NCI-H446 (cell line): ENCODE data around the gene WDR90.
A peak's percentile ranks its signal among the peaks of the same experiment; 100 is the strongest.

Source experiments
- DNase-seq, 2 experiments: peaks; one replicate each; lab custom pipeline; 2025; lab: John Stamatoyannopoulos, UW

WDR90 gene

DNA sequence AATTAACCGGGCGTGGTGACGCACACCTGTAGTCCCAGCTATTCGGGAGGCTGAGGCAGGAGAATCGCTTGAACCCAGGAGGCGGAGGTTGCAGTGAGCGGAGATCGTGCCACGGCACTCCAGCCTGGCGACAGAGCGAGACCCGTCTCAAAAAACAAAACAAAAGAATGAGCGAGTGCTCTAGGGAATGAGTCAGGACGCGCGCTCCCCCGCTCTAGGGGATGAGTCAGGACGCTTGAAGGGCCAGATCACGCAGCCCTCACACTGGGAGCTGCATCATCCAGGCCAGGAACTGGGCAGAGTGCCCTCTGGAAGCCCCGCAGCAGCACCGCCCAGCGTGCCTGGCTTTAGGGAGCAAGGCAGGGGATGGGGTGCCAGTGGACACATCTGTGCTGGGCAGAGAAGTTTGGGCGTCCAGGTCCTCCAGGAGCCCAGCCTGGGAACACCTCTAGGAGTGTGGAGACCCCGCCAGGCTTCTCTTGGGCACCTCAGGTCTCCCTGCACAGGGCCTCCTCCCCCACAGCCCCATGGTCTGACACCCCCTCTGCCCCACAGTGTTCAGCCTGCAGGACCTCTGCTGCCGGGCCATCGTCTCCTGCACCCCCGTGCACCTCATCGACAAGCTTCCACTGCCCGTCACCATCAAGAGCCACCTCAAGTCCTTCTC lies 22.2 kb upstream of the WDR90 start:
- DNase-seq = peak in 1 of 2 experiments; percentile 26

DNA sequence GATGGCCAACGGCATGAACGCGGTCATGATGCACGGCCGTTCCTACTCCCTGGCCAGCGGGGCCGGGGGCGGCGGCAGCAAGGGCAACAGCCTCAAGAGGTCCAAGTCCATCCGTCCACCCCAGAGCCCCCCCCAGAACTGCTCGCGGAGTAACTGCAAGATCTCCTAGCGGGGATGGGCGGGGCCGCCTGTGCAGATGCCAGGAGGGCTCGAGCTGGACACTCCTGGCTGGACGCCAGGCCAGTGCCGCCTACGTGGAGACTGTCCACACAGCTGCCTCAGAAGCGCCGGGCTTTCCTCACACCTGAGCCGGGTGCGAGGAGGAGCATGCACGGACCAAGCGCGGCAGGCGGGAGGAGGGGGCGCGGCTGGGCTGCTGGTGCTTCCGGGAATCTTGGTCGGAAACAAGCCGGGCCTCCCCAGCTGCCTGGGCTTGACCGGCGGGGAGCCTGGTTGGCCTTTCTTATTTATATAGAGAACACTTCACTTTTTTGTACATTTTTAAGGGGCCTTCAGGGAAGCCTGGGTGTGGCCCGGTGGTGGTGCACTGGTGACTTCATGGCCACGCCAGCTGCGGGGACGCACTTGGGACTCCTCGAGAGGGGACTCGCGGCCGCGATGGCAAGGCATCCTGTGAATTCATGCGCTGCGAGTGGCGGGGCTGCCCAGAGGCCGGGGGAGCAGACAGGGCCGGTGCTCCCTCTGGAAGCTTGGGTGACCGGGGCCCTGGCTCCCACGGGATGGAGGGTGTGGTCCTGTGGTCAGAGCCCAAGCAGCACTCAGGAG lies 21.5 kb upstream of the WDR90 start:
- no peak for DNase-seq

DNA sequence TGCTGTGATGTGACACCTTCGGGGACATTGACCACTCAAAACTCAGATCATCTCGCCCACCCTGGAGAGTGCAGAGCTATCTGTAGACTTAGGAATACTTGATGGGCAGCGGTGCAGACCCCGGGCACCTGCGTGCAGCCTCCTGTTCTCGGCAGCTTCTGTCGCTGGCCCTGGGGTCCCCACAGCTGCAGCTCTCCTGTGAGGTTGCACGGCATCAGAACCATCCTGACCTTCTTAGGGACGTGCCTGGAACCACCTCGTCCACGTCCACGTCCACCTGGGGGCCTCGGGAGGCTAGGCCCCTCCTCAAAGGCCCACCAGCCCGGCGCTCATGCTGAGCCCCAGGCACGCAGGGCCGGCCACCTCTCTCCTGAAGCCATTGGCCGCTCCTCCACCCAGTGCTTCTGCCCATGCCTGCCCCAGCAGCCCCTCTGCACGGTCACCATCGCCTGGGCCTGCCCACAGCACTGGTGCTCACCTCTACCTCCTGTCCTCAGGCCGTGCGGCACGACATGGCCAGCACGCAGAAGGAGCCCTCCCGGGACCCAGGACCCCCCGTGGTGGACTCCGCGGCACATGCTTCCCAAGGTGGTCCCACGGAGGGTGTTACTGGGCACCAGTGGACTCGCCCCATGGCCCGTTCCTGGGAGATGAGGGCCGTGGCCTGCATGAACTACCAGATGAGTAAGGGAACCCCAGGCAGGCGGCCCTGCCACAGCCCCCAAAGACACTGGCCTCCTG lies 20.7 kb upstream of the WDR90 start:
- no peak for DNase-seq

DNA sequence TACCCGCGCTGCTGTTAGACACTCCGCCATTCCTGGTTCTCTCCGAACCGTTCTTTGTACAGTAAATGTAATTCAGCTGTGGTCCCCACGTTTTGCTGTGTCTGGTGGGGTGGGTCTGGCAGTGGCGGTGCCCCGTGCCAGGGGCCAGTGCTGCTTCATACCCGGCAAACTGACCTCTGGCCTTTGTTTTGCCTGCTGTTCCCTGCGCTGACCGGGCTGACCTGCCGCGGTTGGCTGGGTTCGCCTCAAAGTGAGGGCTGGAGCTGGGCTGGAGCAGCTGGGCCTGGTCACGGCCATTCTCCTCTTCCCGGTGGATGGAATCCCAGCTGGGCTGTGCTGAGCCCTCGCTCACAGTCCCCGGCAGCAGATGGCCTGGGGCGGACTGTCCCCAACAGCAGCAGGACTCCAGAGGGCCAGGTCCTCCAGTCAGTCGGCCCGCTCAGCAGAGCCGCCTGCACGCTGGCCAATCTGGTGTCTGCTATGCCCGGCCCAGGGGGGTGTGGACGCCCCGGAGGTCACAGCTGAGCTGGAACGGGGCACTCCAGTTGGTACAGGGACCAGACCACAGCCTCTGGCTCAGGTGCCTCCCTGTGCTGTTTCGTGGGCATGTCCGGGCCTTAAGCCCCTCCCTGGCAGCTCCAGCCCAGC lies 19.9 kb upstream of the WDR90 start:
- no peak for DNase-seq

DNA sequence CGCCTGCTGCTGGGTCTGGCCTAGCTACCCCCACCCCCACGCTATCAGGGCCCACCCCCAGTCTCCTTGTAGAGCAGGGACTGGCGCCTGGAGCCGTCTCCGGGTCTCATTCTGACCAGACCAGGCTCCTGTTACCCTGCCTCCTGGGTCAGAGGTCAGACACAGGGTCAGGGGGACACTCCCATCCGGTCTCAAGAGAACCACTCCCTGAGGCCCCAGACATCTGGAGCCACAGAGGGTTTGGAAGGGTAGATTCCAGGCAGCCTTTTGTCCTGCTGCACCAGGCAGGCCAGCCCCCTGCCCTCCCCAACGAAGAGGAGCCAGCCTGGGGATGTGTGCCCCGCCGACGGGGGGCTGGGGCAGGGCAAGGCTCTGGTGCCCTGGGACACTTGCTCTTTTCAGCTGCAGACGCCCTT lies 19.3 kb upstream of the WDR90 start:
- no peak for DNase-seq

DNA sequence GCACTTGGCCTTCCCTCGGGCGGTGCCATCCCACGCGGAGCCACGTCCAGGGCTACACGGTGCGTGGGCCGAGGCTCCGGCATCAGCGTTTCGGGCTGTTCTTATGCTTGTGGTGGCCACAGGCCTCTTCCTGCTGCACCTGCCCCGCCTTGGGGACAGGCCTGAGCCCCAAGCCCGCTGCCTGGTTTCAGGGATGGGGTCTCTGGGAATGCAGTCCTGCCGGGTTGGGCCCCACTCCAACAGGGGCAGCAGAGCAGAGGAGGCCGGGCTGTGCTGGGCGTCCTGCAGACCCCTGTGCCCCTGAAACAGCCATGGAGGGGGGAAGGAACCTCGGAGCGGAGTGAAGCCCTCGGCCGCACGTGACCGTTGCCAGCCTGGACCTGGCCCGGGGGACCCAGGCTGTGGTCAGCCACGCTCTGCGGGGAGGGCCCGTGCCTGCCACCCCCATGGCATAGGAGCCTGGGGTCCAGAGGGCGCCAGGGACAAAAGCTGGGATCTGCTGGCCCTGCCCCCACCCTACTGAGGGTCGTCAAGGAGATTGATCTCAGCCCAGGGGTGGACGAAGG lies 18.8 kb upstream of the WDR90 start:
- DNase-seq = no peak

DNA sequence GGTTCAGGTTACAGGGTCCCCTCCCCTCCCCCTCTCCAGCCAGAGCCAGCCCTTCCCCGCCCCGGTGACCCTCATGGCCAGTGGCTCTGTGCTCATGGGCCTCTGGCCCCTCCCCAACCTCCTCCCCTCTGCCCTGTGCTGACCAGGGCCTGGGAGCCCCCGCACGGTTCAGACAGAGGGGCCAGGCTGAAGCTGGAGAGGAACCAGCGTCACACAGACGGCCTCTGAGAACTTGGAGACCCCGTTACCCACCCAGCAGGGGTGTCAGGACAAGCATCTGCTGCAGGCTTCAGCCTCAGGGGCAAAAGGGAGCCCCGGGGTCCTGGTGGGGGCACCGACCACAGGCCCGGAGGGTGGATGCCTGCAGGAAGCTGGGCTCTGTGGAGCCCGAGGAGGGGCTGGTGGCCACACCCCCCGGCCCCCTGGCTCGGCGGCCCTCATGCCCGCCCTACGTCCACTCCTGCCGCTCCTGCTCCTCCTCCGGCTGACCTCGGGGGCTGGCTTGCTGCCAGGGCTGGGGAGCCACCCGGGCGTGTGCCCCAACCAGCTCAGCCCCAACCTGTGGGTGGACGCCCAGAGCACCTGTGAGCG lies 18.3 kb upstream of the WDR90 start, which contains the start of gene WFIKKN1:
Gene WFIKKN1, plus strand, starts transcription at position 171 of the 591 bp plus-strand sequence. Its CDS starts 269 bp downstream, at position 440.
- no peak for DNase-seq

DNA sequence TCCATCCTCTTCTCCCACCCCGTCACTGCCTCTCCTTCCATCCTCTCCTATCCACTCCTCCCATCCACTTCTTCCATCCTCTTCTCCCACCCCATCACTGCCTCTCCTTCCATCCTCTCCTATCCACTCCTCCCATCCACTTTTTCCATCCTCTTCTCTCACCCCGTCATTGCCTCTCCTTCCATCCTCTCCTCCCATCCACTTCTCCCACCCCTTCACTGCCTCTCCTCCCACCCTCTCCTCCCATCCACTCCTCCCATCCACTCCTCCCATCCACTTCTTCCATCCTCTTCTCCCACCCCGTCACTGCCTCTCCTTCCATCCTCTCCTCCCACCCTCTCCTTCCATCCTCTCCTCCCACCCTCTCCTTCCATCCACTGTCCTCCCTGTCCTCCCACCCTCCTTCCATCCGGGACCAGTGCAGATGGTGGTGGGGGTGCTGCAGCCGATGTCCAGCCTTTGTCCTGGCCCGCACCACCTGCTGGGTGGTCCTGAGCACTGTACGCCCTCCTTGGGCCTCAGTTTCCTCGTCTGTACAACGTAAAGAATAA lies 17.3 kb upstream of the WDR90 start:
- no peak for DNase-seq

DNA sequence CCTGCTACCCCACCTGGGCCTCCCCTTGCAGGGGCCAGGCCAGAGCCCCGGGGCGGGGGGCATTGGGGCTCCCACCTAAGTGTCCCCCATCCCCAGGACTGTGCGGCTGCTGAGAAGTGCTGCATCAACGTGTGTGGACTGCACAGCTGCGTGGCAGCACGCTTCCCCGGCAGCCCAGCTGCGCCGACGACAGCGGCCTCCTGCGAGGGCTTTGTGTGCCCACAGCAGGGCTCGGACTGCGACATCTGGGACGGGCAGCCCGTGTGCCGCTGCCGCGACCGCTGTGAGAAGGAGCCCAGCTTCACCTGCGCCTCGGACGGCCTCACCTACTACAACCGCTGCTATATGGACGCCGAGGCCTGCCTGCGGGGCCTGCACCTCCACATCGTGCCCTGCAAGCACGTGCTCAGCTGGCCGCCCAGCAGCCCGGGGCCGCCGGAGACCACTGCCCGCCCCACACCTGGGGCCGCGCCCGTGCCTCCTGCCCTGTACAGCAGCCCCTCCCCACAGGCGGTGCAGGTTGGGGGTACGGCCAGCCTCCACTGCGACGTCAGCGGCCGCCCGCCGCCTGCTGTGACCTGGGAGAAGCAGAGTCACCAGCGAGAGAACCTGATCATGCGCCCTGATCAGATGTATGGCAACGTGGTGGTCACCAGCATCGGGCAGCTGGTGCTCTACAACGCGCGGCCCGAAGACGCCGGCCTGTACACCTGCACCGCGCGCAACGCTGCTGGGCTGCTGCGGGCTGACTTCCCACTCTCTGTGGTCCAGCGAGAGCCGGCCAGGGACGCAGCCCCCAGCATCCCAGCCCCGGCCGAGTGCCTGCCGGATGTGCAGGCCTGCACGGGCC lies 16.5 kb upstream of the WDR90 start:
- no peak for DNase-seq

DNA sequence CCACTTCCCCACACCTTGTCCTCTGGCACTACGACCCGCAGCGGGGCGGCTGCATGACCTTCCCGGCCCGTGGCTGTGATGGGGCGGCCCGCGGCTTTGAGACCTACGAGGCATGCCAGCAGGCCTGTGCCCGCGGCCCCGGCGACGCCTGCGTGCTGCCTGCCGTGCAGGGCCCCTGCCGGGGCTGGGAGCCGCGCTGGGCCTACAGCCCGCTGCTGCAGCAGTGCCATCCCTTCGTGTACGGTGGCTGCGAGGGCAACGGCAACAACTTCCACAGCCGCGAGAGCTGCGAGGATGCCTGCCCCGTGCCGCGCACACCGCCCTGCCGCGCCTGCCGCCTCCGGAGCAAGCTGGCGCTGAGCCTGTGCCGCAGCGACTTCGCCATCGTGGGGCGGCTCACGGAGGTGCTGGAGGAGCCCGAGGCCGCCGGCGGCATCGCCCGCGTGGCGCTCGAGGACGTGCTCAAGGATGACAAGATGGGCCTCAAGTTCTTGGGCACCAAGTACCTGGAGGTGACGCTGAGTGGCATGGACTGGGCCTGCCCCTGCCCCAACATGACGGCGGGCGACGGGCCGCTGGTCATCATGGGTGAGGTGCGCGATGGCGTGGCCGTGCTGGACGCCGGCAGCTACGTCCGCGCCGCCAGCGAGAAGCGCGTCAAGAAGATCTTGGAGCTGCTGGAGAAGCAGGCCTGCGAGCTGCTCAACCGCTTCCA lies 15.7 kb upstream of the WDR90 start:
- DNase-seq = no peak

DNA sequence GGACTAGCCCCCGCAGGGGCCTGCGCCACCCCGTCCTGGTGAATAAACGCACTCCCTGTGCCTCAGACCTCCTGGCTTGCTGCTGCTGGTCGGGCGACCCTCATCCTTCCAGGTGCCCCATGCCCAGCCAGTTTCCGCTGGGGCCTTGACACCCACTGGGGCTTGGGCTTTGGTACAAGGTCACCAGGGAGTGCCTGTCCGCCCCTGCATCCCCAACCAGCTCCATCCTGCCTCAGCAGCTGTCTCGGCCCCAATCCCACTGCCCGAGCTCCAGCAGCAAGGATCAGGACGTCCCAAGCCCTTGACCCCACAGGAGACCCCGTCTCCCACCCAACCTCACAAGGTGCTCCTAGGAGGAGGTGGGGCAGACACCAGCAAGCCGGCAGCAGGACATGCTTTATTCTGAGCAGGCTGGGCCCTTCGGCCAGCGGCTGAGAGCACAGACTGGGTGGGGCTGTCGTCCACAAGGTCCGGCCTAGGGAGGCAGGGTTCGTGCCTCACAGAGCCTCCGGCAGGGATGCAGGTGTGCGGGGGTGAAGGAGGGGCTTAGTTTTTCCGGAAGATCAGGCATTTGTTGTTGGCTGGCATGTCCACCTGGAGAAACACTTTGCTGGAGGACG lies 15.0 kb upstream of the WDR90 start:
- DNase-seq = no peak

DNA sequence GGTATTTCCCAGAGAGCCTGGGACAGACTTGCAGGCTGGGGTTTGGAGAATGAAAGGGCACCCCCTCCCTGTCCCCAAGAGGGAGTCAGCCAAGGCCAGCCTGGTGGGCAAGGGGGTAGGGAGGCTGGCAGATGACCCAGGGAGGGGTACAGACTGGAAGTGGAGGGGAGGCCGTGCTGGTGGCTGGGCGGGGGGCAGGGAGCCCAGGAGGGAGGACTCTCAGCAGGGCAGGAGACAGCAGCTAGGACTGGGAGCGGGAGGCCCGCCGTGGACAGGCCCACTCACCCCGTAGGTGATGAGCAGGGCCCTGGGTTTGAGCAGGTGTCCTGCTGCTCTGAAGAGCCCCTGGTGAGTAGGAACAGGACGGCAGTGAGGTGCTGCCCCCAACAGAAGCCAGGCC lies 14.2 kb upstream of the WDR90 start:
- no peak for DNase-seq

DNA sequence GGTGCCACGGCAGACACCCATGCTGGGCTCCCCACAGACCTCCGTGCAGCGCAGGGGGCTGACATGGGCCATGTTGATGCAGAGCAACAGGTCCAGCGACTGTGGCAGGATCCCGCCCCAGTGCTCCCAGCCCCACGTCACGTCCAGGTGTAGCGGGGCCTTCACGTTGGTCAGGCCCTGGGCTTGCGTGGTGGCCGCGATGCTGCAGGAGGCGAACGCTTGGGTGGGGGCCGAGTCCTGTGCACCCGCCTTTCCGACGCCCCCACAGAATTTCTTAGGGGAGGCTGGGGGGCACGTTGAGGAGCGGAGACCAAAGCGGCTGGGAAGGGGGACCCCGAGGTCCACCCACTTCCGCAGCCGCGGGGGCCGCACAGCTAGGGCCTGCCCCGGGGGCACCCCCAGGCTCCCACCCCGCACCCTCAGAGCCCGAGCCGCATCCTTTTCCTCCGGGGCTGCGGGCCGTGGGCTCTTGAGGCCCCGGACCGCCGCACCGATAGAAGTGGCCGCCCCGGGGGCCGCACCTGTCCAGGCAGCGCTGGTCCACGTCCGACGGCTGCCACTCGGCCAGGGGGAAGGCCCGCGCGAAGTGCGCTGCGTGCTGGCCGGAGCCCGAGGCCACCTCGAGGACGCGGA lies 13.5 kb upstream of the WDR90 start:
- no peak for DNase-seq

DNA sequence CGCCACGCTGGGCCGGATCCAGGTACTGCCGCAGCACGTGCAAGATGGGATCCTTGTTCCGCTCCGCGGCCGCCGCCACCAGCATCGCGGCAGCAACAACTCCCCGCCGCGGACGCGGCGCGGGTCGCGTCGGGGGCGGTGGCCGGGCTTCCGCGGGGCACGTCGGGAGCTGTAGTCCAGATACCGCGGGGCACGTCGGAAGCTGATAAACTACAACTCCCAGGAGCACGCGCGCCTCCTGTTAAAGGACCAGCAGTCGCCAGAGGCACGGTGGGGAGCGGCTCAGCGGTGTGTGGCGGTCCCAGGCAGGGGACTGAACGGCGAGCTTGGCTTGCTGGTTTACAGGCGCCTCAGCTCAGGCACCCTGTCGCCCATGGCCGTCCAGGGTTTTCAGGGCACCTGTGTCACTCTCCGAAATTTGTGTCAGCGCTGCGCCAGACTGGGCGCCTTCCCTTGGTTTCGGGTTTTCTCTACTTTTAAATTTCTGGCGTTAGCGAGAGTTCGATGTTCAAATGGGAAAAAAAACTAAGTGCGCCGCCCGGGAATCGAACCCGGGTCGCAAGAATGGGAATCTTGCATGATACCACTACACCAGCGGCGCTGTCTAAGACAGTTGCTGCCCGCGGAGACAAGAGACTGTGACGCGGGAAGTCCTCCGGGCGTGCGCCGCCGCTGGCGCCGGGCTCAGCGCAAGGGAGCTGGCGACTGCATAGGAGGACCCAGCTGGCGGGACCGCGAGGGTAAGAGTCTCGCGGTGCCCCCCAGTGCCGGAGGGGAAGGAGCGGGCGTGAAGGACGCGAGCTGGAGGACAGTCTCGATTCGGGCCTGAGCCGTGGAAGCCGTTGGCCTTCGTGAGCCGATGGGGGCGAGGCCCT lies 12.7 kb upstream of the WDR90 start, which contains the start of gene METTL26:
Gene METTL26, minus strand, starts transcription at position 100 of the 875 bp plus-strand sequence. Its CDS starts 15 bp downstream, at position 85.
- peak; percentile 80 to 95 for DNase-seq

DNA sequence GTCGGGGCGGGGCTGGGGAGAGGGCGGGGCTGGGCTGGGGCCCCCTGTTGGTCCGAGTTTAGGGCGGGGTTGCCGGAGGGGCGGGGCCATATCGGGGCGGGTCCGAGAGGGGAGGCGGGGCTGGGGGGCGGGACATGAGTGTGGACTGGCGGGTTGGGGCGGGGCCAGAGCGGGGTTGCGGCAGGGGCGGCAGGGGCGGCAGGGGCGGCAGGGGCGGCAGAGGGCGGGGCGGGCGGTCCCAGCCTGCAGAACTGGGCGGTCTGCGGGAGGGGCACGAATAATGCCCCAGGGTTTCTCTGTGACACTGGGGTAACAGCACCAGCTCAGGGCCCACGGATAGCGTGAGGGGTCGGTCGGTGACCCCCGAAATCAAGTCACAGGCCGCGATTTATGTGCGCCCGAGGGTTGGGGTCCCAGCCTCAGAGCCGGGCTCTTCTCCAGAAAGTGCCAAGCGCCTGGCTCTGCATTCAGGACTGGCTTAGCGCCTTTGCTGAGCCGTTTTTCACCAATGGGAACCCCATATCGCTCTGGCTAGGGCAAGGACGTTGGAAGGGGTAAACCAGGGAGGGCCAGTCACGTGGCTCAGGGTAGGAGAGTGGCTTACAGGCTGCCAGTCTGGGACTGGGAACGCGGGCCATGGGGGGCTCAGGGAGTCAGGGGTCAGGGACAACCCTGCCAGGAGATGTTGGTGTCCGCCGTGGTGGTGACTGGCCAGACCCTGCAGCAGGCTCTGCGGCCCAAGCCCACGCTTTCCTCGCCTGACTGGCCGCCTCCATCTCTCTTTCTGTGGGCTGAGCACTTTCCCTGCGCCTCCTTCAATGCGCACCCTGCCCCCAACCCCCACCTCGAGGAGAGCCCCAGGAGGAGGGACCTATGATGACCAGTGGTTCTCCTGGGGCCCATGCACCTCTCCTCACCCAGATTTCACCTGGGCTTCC lies 11.8 kb upstream of the WDR90 start:
- DNase-seq = peak; percentile 80 to 90

DNA sequence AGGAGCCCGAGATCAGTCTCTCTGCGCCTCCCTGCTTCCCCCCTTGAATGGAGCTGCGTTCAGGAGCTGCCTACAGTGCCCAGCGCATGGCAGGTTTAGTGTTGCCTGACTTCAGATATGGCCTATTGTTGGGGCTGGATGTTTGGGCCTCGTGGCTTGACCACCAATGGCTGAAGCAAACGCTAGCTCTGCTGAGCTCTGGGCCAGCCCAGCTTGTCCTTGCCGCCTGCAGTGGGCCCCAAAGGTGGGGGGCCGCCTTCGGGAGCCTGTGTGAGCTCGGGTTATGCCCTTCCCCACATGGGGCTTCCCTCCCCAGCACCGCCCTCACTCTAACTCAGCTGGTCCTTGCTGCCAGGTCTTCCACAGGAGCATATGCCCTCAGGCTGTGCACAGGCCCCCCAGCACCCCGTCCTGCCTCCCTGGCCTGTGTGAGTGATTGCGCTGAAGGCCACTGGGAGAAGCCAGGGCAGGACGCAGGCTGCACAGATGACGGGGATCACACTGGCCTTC lies 11.1 kb upstream of the WDR90 start:
- no peak for DNase-seq
